Smooth muscle cell of the brain vasculature (primary cell): Measurements from ENCODE around the gene KCNK7.
A peak's percentile ranks its signal among the peaks of the same experiment; 100 is the strongest.

Experiments
- DNase-seq: peaks from one replicate; pipeline ENCODE4 v3.0.0-alpha.2; 2012; ENCODE audit warnings: low read depth, low spot score

Gene KCNK7

DNA sequence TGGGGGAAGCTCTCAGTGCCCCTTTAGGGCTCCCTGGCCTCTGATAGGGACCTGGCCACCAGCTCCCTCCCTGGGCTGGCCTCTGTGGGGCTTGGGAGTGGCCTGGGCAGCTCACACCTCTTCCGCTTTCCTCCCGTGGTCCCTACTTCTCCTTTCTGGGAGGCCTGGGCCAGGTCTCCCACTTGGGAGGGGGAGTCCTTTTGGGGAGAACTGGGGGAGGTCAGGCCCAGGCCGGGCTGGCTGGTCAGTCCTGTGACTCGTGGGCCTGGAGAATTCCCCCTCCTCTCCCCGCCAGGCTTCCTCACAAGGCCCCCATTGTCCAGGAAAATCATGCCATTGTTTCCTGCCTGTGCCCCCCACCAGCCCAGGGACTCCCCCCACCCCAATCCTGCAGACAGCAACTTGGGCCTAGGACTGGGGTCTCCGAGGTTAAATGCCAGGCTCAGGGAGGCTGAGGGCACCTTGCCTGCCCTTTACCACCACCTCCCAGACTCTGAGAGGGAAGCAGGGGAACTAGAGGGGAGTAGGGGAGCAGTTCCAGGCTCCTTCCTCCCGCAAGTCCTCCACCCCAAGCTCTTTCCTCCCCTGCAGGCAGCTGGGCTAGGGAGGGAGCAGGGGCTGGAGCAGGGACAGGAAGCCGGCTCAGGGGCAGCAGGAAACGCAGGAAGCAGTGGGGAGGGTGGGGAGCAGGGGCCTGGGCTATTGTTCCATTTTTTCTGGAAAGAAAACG, 15.6 kb upstream of the KCNK7 start:
- DNase-seq, result no peak

DNA sequence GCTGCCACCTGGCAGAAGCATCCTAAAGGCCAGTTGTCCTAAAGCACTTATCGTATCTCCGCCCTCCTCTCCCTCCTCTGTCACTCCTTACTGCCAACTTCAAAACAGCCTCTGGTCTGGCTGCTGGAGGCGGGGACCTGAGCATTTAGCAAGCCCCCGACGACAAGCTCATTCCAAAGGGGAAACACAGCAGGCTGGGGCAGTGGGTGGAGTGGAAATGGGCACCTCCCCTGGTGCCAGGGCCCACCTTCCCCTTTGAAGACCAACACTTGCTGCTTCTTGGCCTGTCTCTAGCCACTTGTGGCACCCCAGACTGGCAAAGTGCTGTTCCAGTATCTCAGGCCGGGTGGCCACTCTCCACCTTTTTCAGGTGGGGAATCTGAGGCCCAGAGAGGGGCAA, 14.8 kb upstream of the KCNK7 start:
- no peak for DNase-seq

GRCh38 chr11:65609665-65610064, 14.1 kb upstream of the KCNK7 start:
- DNase-seq, result no peak

DNA sequence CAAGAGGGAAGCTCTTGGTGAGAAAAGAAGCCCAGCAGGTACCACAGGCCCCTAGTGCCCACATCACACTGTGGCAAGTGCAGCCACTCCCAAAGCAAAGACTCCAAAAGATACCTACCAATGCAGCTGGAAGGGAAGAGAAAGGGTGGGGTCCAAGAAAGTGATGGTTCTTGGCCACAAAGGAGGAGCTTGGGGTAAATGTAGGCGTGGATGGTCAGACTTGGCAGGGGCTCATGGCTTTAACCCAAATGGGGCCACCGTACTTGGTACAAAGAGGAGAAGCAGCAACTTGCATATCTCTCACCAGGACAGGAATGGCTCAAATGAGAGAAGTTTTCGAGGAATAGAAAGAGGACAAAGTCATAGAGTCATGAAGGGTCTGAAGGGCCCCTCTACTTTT, 13.6 kb upstream of the KCNK7 start:
- DNase-seq, result no peak

- DNase-seq, result no peak
These were observed 12.2 kb upstream of the KCNK7 start for GRCh38 chr11:65607614-65608426.

GRCh38 chr11:65606876-65607613, 11.4 kb upstream of the KCNK7 start:
- DNase-seq, result peak; percentile 67

DNA sequence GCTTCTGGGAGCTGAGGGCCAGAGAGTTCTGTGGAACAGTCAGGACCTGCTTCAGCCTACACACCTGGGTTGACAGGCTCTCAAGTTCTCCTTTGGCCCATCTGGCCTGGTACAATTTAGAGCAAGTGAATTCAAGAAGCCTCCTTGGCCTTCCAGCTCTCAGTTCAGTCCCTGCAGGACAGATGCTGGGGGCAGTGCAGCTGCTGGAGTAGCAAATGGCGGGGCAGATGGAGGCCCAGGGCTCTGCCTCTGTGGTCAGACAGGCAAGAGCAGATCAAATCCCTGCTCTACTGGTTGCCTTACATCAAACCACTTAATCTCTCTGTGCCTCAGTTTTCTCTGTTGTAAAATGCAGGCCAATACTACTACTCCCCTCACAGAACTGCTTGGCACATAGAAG, 8.7 kb upstream of the KCNK7 start:
- no peak for DNase-seq

- no peak for DNase-seq
These were observed 4.3 kb upstream of the KCNK7 start for GRCh38 chr11:65599955-65600246.

DNA sequence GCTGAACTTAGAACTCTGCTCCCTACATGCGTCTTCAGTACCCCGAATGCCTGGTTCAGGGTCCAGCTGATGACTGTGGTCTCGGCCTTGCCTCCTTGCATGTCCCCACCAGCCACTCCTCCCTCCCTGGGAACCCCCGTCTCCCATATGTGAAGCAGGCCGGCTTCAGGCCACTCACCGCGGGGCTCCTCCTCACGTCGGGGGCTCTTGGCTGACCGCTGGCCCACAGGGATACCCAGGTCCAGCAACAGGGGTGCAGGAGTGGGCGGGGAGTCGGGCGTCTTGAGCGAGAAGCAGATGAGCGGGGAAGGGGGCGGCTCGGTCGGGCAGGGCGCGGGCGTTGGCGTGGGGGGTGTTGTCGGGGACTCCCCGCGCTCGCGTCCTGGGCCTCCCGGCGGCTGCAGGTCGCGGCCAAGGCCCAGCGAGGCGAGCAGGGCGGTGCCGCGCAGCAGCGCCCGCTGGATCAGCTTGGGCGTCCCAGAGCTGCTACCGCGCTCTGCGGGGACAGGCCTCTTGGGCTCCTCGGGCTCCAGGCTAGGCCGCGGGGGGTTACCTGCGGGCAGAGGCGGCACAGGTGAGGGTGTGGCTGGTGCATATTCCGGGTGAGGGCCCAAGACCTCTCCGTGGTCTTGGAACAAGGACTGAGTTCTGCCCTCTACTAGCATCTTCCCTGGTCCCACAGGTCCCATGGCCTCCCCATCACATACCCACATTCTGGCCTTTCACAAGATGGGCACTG, 3.8 kb upstream of the KCNK7 start:
- DNase-seq, result no peak

DNA sequence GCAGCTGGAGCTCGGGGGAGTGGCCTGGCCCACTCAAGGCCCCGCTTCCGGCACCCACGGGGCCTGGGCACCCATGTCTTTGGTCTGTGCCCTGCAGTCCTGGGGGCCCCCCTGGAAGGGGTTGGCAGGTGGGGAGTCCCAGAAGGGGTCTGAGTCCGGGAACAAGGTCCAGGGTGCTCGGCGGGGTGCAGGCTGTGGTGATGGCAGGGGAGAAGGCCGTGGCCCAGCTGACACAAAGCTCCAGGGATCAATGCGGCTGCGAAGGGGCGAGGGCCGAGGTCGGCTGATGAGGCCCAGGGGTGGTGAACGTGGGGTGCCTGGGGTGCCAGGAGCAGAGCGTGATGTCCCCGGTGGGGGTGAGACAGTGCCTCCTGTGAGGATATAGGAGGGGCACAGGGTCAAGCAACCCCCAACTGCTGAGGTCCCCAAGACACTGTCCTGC, 2.7 kb upstream of the KCNK7 start:
- no peak for DNase-seq

DNA sequence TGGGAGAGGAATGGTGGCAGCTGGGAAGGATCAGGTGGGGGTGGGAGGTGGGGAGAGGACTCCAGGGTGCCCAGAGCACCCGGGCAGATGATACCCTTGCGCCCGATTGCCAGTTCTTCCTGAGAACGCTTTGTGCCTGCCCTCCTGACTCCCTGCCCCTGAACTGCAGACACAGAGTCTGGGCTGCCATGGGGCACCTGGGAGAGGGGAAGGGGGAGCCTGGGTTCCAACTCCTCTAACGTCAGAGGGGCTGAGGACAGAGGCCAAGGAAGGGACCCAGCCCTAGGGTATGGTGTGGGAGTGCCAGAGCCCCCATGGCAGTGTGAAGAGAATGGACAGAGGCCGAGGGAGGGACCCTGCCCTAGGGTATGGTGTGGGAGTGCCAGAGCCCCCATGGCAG, 920 bp upstream of the KCNK7 start:
- no peak for DNase-seq

DNA sequence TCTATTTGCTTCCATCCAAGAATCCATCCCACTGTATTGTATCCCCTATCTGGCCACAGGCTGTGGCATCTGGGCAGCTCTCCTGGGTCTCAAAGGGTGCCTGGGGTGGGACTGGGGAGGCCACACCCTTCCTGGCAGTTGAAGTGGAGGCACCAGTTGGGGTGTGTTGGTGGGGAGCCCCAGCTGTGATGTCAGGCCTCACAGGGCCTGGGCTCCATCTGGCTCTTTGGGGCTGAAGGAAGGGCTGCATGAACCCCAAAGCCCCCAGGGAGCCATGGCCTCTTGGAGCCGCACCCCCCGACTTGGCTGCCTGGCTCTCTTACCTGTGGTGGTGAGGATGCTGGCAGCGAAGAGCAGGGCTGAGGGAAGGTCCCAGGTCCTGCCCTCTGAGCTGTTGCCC, 469 bp downstream of the KCNK7 start:
- DNase-seq, result no peak

DNA sequence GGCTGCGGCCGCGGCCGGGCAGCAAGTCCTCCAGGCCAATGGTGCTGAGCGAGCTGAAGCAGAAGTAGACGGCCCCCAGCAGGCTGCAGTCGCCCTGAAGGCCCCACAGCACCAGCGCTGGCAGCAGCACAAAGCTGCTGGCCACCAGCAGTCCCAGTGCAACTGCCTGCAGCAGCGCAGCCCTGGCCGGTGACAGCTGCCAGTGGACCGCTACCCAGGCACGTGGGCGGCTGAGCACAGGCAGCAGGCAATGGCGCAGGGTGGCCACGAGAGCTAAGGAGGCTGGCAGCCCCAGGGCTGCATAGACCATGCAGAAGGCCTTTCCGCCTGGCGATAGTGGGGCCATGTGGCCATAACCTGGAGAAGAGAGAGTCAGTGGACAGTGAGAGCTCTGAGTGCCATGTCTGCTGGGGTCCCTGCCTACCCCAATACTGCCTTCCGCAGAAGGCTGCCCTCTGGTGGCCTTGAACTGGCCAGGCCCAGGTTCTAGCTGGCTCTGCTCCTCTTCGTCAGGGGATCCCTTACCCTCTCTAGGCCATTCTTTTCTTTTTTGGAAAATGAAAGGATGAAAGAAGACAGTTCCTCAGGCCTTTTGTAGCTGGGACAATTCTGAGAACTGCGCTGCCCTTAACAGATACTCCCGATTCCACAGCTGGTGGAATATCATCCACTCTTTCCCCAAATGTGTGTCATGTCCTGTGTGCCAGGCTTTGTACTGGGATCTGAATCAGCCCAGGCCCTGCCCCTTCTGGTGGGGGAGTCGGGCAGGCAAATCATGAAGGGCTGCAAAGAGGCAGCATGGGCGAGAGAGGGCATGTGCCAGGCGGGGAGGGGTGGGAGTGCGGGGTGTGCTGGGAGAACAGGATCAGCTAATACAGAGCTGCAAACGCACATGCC, 1.8 kb downstream of the KCNK7 start:
- DNase-seq, result no peak

GRCh38 chr11:65592858-65593517, 2.6 kb downstream of the KCNK7 start:
- DNase-seq, result no peak

GRCh38 chr11:65591939-65592857, 3.4 kb downstream of the KCNK7 start:
- no peak for DNase-seq

GRCh38 chr11:65590240-65590738, 5.3 kb downstream of the KCNK7 start:
- DNase-seq, result no peak

- no peak for DNase-seq
These were observed 6.0 kb downstream of the KCNK7 start for GRCh38 chr11:65589444-65590239.
